ENCODE data around the gene SELENOO.

- TF ChIP-seq CTCF (IDR thresholded peaks at IDR 0.05 in 2 of 3, conservative IDR thresholded peaks at IDR 0.05 in 1 of 3; ENCODE audit: borderline replicate concordance in 1 of 3, insufficient read depth in 1 of 3, low read depth in 2 of 3, low read length in 2 of 3) (no peak), POLR2AphosphoS5 (IDR thresholded peaks at IDR 0.05; ENCODE audit: low read depth, low read length) (no peak)
Measured at GRCh38 chr22:50242406-50242949, 41.7 kb downstream of the SELENOO start.

All from HCT116 (cell line).